T1000 (cell line): ENCODE measurements around the gene SAFB2.
"Not testable (repeated sequence)": the region's sequence is repeated elsewhere in the genome, so short reads cannot be mapped to it uniquely, and the experiment has no call there.

Experiments used
- DNase-seq: peaks from one replicate; lab custom pipeline; 2025; ENCODE audit warnings: mixed read lengths; lab: John Stamatoyannopoulos, UW

Gene SAFB2

DNA sequence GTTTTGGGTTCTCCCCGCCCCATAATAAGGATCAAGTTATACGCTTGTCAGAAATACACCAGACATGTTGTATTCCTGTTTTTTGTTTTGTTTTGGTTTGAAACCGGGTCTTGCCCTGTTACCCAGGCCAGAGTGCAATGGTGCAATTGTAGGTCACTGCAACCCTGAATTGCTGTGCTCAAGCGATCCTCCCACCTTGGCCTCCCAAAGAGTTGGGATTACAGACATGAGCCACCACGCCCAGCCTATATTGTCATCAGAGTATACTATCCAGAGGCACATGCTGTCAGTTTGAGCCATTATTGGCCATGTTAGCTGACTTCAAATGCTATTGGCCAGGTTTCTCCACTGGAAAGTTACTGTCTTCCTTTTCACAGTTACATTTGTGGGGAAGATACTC lies 10.1 kb upstream of the SAFB2 start:
- no peak for DNase-seq

DNA sequence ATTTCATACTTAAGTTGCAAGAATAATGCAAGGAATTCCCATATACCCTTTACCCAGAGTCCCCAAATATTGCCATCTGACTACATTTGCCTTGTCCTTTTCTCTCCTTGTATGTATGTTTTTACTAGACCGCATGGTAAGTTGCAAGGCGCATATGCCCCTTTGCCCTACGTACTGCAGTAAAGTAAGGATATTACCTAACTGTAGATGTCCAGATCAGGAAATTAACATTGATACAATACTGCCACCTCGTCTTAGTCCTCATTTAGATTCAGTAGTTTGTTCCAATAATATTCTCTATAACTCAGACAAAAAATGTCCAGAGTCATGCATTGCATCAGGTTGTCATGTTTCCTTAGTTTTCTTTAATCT lies 9.7 kb upstream of the SAFB2 start:
- no peak for DNase-seq

DNA sequence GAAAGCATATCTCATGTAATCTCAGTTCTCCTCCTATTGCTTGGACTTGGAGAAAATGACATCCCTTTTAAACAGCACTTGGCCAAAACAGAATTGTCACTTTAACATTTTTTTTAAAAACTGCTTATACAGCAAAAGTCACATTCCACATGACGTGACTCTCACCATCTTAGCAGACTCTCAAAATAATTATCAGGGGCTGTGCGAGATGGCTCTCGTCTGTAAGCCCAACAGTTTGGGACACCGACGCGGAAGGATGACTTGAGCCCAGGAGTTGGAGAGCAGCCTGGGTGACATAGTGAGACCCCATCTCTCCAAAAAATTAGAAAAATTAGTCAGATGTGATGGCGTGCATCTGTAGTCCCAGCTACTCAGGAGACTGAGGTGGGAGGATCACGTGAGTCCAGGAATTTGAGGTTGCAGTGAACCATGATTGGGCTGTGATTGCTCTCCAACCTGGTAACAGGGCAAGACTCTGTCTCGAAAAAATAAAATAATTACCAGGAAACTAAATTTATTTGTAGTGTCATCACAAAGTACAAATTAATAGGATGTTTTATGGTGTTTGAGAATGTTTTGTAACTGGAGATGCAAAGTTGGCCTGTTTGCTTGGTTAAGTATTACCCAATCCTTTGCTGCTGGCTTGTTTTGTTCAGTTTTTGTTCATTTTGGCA lies 9.1 kb upstream of the SAFB2 start:
- DNase-seq = no peak

DNA sequence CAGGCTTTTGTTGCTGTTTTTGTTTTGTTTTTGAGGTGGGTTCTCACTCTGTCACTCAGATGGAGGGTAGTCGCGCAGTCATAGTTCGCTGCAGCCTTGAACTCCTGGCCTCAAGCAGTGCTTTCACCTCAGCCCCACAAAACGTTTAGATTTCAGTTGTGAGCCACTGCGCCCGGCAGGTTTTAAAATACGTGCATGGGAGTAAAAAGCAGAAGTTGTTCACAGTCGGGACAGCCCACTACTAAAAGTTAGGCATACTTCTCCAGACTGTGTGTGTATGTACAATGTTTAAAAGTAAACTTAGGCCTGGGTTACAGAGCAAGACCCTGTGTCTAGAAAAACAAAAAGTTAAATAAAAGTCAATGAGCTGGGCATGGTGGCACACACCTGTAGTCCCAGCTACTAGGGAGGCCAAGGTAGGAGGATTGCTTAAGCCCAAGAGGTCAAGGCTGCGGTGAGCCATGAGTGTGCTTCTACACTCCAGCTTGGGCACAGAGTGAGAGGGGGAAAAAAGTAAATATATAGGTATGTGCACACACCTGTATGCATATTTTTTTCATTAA lies 6.4 kb upstream of the SAFB2 start:
- DNase-seq = no peak

DNA sequence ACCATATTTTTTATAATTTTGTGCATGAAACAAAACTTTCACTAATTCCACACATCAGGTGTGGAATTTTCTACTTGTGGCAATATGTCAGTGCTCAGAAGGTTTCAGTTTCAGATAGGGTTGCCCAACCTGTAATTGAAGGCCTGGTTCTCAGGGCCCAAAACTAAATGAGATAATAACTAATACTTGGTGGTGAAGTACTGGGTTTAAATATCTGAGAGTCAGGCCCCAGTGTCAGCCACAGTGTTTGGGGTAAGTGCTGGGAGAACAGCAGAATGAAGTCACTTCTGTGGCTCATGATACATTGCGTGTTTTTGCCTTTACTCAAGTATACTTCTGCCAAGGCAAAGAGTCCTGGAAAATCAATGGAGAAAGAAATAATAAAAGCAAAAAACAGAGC lies 5.9 kb upstream of the SAFB2 start:
- no peak for DNase-seq

DNA sequence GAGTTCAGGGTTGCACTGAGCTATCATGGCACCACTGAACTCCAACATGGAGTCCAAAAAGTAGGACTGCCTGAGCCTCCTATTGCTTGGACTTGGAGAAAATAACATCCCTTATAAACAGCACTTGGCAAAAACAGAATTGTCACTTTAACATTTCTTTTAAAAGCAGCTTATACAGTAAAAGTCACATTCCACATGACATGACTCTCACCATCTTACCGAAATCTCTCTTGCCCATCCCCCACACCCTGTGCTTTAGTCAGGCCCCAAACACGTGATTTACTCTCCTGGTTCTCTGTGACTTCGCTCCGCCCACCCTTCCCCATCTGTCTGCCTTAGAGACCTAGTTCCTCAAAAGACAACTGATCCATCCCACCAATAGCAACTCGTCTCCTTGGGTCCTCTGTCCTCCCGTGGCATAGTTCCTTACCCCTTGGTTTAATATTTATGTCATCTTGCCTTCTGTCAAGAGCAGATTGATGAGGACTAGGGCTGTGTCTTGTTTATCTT lies 4.9 kb upstream of the SAFB2 start:
- DNase-seq = no peak

DNA sequence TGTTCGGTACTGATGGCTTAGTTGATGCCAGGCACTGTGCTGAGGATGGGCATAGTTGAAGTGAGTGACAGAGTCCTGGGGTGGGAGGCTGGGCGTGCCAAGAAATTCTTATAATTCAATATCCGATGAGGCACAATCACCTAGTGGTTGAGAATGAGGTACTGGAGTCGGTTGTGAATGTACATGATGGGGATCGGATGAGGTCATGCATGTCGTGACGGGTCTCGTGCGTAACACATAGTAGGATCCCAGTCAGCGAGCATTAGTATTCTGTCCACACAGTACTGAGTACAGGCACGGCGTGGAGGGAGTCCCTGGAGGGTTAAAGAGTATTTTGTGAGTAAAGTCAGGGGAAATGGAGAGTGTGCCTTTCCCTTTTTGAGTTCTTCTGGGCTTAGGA lies 3.1 kb upstream of the SAFB2 start:
- no peak for DNase-seq

DNA sequence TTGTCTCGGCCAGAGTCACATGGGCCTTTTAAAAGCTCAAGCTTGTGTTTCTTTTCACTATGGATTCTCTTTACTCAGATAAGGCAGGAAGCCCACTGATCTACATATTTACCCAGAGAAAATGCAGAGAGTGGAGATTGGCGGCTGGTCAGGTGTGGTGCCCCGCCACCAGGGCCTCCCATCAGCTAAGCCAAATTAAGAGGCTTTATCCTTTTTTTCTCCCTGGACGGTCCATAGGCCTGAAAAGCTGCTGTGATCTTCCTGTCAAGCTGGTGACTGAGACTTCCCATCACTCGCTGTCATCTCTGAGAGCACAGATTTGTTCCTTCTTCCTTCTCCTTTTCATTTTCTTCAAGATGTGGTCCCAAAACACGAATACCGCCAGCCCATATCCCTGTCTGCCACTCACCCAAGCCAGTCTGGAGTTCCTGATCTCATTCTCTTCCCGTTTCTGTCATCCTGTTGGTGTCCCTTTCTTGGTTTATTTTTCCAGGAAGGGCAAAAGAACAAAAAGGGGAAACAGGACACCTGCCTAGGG lies 2.2 kb upstream of the SAFB2 start:
- DNase-seq = no peak

DNA sequence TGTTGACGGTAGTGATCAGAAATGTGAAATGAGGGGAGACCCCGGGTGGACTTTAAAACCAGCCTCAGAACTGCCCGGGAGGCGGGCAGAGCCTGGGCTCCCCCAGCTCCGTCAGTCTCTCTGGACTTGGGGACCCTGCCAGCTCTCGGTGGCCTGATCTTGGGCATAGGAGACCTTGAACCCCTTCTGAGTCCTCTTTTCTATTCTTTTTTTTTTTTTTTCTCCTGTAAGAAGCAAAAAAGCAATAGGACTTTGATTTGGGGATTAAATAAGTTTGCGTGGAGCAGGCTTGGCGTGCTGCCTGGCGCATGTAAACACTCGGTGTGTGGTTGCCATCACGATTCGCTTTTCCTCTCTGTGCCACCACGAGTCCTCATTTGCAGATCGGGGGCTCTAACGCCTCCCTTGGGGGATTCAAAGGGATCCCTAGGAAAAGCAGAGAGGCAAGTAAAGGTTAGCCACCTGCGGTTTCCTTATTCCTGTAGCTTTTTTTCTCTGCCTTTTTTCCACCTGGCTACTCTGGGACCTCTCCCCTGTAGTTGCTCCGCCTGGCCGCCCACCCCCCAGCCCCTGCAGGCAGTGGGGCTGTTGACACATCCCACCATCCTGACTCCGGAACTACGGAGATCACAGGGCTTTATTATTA lies 1.6 kb upstream of the SAFB2 start:
- no peak for DNase-seq

DNA sequence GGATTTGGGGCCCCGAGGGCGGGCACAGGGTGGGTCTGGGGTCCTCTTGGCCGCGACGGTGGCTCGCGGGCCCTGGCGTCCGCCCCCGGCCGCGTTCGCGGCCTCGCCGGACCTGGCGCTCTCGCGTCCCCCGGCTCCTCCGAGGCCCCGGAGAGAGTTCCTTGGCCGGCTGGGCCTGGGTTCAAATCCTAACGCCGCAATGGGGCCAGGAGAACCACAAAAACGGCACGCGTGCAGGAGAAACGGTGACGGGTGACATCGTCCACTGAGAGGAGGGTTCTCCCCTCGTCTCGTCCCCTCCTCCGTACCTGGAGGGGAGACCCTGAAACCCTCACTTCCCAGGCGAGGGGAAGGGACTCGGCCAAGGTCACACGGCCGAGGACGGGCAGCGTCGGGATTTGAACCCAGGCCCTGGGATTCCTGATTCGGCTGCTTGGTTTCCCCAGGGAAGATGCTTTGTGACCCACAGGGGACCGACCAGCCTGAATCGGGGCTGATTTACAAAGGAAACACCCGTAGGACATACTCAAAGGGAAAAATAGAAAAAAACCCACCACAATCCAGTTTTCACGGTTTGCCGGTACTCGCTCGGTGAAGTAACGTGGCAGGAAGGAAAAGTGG lies 931 bp upstream of the SAFB2 start:
- DNase-seq = no peak

DNA sequence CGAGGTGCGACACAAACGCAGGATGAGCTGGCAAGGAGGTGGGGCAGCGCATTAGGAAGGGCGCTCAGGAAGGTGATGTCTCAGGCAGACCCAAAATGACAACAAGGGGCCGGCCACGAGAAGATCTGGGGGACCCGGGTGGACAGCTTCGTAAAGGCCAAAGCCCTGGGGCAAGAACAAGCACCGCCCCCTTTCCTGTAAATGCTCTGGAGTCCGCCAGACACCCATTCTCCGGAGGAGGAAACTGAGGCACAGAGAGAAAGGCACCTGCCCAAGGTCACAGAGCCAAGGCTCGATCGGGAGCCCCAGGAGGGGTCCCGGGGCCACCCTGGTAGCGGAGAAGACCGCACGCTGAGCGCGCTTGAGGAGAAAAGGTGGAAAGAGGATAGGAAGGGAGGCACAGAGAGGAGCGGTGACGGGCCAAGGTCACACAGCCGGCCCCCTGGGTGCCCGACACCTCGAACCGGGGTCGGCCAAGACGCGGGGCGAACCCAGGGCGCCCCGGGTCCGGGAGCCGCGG lies 571 bp downstream of the SAFB2 start:
- no peak for DNase-seq

DNA sequence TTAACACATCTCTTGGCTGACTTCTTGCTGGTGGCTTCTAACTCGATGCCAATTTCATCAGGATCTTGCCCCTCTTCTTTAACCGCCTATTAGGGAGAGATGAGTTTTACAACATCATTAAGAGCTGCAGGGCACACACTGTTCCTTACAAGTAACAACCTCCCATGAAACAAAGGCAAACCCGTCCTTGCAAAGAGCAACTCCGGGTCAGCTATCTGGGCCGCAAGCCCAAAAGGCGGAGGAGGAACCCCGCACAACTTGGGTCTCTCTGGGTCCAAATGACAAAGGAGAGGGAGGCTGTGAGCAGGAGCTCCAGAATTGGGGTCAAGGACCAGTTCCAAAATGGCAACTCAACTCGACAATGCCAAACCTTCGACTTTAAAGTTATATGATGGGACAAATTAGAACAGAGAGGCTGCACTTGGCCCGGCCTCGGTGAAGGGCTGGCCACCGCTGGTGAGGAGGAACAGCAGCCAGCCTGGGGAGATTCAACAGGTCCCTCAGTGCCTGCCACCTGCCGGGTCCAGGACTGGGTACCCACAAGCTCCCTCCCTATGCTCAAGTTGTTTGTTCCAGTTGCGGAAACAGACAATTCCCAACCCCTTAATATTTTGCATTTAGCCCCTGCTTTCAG lies 1.1 kb downstream of the SAFB2 start:
- no peak for DNase-seq

DNA sequence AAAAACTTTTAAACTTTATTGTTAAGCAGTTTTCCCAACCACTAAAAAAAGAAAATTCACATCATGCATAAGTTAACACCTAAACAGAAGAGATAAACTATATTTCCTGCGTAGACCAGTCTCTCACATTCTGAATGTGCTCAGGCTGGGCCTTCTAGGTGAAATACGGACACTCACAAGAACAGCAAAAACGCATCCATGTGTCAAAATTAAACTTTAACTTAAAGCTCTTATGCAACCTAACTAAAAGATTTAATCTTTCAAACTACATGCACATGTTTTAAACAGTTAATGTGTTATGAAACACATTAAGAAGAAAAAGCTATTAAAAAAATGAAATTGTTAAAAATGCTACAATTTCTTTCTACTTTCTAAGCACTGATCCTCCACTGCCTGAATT lies 2.6 kb downstream of the SAFB2 start:
- DNase-seq = no peak

DNA sequence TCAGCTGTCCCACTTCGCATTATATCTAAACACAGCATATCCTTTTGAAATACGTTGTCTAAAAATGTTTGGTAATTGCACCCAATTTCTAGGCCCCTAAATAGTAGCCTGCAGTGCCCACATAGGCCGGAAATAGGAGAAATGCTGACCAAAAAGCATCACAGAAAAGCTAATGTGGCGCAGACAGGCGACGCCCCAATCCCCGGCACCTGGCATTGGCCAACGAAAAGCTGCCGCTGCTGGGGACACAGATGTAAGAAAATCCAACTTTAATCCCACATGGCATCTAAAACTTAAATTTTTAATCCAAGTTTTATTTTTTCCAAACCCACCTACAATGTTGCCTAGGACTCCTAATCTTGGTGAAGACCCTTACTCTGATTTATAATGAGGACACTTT lies 4.0 kb downstream of the SAFB2 start:
- DNase-seq = no peak

DNA sequence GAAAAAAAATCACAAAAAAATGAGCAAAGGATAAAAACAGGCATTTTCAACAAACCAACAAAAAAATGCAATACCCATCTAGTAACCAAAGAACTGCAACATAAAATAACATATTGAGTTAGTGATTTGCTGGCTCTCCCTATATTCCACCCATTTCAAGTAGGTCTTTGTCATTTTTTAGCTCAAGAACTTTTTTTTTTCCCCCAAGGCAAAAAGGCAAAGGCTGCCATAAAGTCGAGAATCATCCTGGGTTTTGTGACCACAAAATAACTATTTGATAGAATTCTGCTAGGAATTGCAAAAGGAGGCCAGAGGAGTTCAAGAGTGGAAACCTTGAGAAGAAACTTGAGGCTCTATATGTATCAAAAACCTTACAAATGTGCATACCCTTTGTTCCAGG lies 5.5 kb downstream of the SAFB2 start:
- no peak for DNase-seq

DNA sequence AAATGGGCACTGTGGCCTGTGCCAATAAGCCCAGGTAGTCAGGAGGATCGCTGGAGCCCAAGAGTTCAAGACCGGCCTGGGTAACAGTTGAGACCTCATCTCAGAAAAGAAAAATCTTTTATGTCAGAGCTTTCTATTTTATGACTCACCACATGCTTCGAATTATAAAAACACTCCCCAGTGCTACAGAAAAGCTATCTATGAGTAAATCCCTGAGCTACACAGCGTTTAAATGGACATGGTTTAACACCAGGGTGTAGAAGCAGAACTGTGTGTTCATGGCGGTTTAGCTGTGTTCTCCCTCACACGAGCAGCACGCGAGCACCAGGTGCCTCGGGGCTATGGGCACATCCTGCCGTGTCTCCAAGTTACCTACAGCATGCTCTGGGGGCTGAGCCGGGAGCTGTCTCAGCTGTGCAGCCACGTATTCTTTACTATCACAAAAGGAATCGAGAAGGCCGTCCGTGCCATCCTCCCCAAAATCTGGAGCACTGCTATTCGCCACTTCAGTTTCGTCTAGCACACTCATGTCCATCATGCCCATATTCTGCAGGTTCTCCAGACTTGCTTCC lies 6.7 kb downstream of the SAFB2 start:
- DNase-seq = no peak

DNA sequence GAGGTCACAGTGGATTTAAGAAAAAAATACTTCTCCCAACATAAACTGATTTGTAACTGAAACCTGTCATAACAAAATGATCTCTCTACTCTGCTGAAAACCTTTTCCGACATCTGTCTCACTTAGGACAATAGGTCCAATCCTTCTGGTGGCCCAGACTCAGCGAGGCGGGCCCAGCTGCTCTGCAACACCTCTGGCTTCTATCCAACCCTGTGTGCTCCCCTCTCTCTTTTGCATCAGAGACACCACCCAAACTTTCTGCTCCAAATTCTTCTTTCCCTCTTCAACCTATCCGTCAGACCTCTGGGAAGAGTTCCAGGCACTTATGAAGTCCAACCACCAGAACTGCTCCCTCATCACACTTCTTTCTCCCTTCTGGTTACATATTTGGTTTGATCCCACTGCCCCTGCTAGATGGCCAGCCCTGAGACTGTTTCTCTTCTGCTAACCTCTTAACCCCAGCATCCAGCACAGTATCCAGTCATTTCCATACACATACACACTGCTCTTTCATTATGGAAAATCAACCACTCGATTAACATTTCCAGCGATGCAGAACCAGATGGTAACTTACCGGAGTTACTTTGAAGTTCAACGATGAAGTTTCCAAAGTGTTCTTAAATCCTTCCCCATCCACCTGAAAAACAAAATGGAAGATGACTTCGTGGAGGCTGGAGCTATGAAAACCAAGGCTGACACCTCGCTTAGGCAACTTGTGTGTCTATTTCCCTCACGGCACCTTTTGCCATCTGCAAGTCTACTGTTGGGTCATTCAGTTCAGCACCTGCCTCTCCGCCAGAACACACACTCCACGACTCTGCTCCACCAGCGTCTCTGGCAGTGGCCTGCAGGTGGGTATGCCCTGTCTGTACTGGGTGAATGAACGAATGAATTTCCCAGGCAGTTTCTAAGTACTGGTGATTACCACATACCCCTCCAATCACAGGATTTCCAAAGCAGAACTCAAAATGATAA lies 9.4 kb downstream of the SAFB2 start:
- no peak for DNase-seq

DNA sequence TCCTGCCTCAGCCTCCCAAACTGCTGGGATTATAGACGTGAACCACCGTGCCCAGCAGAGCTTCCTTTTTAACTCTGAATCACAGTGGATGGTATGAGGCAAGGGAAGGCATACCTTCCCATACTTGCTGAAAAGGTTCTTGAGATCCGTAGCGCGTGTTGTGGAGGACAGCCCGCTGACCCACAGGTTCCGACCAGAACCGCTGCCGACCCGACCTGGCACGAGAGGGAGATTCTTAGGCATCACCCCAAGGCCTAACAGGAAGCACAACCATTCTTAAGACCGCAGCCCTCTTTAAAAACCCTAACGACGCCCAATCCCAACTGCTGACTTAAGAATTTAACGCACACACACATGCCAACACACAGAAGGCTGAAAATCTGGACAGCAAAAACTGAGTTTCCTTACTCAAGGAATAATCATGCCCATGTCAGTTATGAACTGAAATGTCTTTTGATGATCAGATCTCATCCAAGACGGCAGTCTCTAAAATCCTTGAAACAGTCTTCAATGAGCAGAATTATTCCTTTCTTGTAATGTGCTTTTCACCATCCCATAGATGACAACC lies 12.6 kb downstream of the SAFB2 start:
- no peak for DNase-seq

DNA sequence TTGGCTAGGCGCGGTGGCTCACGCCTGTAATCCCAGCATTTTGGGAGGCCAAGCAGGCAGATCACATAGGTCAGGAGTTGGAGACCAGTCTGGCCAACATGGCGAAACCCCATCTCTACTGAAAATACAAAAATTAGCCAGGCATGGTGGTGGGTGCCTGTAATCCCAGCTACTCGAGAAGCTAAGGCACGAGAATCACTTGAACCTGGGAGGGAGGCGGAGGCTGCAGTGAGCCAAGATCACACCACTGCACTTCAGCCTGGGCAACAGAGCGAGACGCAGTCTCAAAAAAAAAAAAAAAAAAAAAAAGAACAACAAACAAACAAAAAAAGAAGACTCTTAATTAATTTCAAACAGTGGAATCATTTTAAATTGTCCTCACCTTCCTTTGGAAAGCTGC lies 13.8 kb downstream of the SAFB2 start:
- DNase-seq = not testable (repeated sequence)

DNA sequence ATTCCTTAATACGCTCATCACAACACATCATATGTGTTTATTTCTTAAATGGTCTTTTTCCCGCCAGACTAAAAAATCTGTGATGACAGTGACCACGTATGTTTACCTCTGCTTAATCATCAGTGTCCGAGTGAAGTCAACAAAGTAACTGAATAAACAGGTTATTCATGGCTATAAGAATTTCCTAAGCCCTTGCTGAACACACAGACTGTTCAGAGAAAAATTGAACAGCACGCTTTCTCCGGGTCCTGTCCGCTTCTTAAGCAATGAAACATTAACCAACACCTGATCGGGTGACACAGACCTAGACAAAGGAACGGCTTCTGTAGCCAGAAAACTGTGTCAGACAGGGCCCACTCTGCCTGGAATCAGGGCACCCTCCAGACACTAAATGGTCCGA lies 14.3 kb downstream of the SAFB2 start:
- no peak for DNase-seq
